ENCODE results near the gene ADAM10. TPM values are rescaled to one million over a fixed set of nuclear protein-coding genes. Genes with fewer than 3 reads are reported as not detected.

ADAM10 gene
- total and polyA plus RNA-seq, 2 of the 8 experiments (the other 6 are each of a cell fraction or from before 2014, with no cell fraction given) = 46.5 to 163 TPM

DNA sequence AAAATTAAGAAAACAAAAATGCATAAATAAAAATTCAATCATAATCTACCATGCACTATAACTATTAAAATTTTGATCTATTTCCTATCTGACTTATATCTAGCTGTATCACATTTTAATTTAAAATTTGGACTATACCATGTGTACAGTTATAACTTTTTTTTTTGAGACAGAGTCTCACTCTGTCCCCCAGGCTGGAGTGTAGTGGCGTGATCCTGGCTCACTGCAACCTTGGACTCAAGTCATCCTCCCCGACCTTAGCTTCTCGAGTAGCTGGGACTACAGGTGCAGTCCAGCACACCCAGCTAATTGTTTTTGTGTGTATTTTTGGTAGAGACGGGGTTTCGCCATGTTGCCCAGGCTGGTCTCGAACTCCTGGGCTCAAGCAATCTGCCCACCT lies 119.9 kb downstream of the ADAM10 start:
- CTCF ChIA-PET (ENCODE audit: partially characterized antibody) = no interaction called here
- FAIRE-seq = no peak

More for the DNA sequence above, 119.9 kb downstream of the ADAM10 start:
- no peak overlapping the region for H3K4me2 ChIP-seq (ENCODE audit: insufficient read depth in 1 of 2, low read depth in 2 of 2, low read length in 2 of 2)
- no peaks in the 10 kb centered on the region for H3K23me2 ChIP-seq (ENCODE audit: low read depth, low read length)
- H3K18ac ChIP-seq (ENCODE audit: extremely low read depth, low read length) = no peak overlapping the region
- no peak overlapping the region for H4K91ac ChIP-seq (replicated peaks; ENCODE audit: insufficient read length, low read length)
- no peak overlapping the region for H3K9ac ChIP-seq (replicated peaks in 1 of 4; ENCODE audit: extremely low read depth in 1 of 4, low read depth in 3 of 4, low read length in 3 of 4)
- DNase-seq (ENCODE audit: low read depth in 1 of 2, low spot score in 2 of 2) = no peak
- no peaks in the 10 kb centered on the region for H3K9me3 ChIP-seq (ENCODE audit: insufficient read depth in 2 of 2, low read depth in 1 of 2, low read length in 1 of 2)
- H3K79me2 ChIP-seq (ENCODE audit: control insufficient read depth in 1 of 2, insufficient read depth in 2 of 2, low read length in 2 of 2) = no peaks in the 10 kb centered on the region
- H3K27ac ChIP-seq (ENCODE audit: low read depth, low read length) = no peak overlapping the region
- WGBS, 2 experiments (ENCODE audit: extremely low coverage in 1 of 2, insufficient coverage in 1 of 2, insufficient read length in 1 of 2, insufficient replicate concordance in 2 of 2, low coverage in 1 of 2, low lambda C conversion rate in 2 of 2, missing lambda C conversion rate in 1 of 2) = 92% methylated on average over 6 of the region's 6 CpGs; no CpG with 5 or more reads in 1 of the 2 experiments
- H2BK20ac ChIP-seq (ENCODE audit: low read length) = no peak overlapping the region
- no peak overlapping the region for H2AK5ac ChIP-seq (ENCODE audit: low read depth, low read length)
- H3K4me1 ChIP-seq (replicated peaks in 1 of 4; ENCODE audit: control insufficient read depth in 3 of 4, insufficient read depth in 4 of 4, low read length in 3 of 4) = no peaks in the 10 kb centered on the region
- no peaks in the 10 kb centered on the region for H3K27me3 ChIP-seq (replicated peaks in 1 of 4; ENCODE audit: control insufficient read depth in 3 of 4, extremely low read depth in 1 of 4, insufficient read depth in 3 of 4, low read length in 3 of 4)
- H2BK12ac ChIP-seq (ENCODE audit: low read depth, low read length) = no peak overlapping the region
- H3K56ac ChIP-seq (replicated peaks; ENCODE audit: insufficient read length, low read depth, low read length) = no peak overlapping the region
- H3K36me3 ChIP-seq (ENCODE audit: control insufficient read depth in 2 of 4, insufficient read depth in 4 of 4, low read length in 3 of 4) = peaks cover 0 to 12% (median 5%) of the 10 kb centered on the region in 4 experiments; a peak in 4 of 8 replicates
- no peak overlapping the region for H2BK5ac ChIP-seq (ENCODE audit: low read depth, low read length)
- H4K5ac ChIP-seq (ENCODE audit: insufficient read length, low read depth, low read length) = no peak overlapping the region
- no peak overlapping the region for H3K23ac ChIP-seq (ENCODE audit: insufficient read length)
- POLR2A ChIA-PET (ENCODE audit: partially characterized antibody) = no interaction called here
- H2BK15ac ChIP-seq (ENCODE audit: low read length) = no peak overlapping the region
- no peak overlapping the region for H3K14ac ChIP-seq (ENCODE audit: insufficient read length)
- H3K4me3 ChIP-seq (ENCODE audit: extremely low read depth in 1 of 4, insufficient read depth in 2 of 4, low read depth in 3 of 4, low read length in 4 of 4) = no peak overlapping the region
- H3K4ac ChIP-seq (replicated peaks; ENCODE audit: insufficient read length, low read depth, low read length) = no peak overlapping the region
- no peak overlapping the region for H2BK120ac ChIP-seq (replicated peaks; ENCODE audit: low read depth, low read length)
- no peak for TF ChIP-seq ZNF274 (IDR thresholded peaks at IDR 0.05; ENCODE audit: borderline replicate concordance, extremely low read depth, low read length)
- TF ChIP-seq KDM4A (IDR thresholded peaks at IDR 0.05; ENCODE audit: low read depth, low read length, severe bottlenecking) = no peak
- TF ChIP-seq KDM5A (IDR thresholded peaks at IDR 0.05; ENCODE audit: low read length) = no peak
- no peak for TF ChIP-seq SIX5 (IDR thresholded peaks at IDR 0.05; ENCODE audit: low read depth, low read length)
- TF ChIP-seq GABPA (IDR thresholded peaks at IDR 0.05; ENCODE audit: borderline replicate concordance, insufficient read depth, low read length) = no peak
- no peaks in the 10 kb centered on the region for H4K20me1 ChIP-seq (replicated peaks in 1 of 2; ENCODE audit: control insufficient read depth in 1 of 2, insufficient read depth in 2 of 2, low read length in 2 of 2)
- H2AFZ ChIP-seq (ENCODE audit: low read length) = no peak overlapping the region
- H3K79me1 ChIP-seq (ENCODE audit: low read depth, low read length) = no peaks in the 10 kb centered on the region
- no peak overlapping the region for H4K8ac ChIP-seq (ENCODE audit: extremely low read depth, insufficient read depth, low read length)

All from H1 (cell line).